DOHH2 (cell line): ENCODE data around the gene ENTPD1.

ENCODE experiments used
- H3F3A ChIP-seq: fragments of 200-600 bp; sonication (generic), shearing (Covaris generic); 2 replicates; pipeline ENCODE4 v1.6.0; 2016; ENCODE audit warnings: antibody characterized with exemption, mild to moderate bottlenecking; ENCODE audit not compliant: control insufficient read depth, insufficient read depth
- H3K27ac ChIP-seq: fragments of 200-600 bp; sonication (generic); 2 replicates; pipeline ENCODE4 v1.5.1; 2014; ENCODE audit warnings: low read depth, mild to moderate bottlenecking, low read length, moderate library complexity
- H3K27me3 ChIP-seq: fragments of 200-600 bp; sonication (generic); 2 replicates; pipeline ENCODE4 v1.6.1; 2014; ENCODE audit warnings: mild to moderate bottlenecking, low read length, mixed read lengths; ENCODE audit not compliant: control insufficient read depth
- H3K36me3 ChIP-seq: fragments of 200-600 bp; sonication (generic); 2 replicates; pipeline ENCODE4 v1.6.1; 2014; ENCODE audit warnings: mild to moderate bottlenecking, low read length, moderate library complexity, mixed read lengths; ENCODE audit not compliant: control insufficient read depth
- H3K4me1 ChIP-seq: fragments of 200-600 bp; sonication (generic); 2 replicates; pipeline ENCODE4 v1.6.1; 2014; ENCODE audit warnings: mild to moderate bottlenecking, low read length, mixed read lengths; ENCODE audit not compliant: control insufficient read depth
- H3K4me2 ChIP-seq: fragments of 200-600 bp; sonication (generic); 2 replicates; pipeline ENCODE4 v1.6.0; 2014; ENCODE audit warnings: mild to moderate bottlenecking, low read length, moderate library complexity
- H3K4me3 ChIP-seq: fragments of 200-600 bp; sonication (generic); 2 replicates; pipeline ENCODE4 v1.5.1; 2014; ENCODE audit warnings: mild to moderate bottlenecking, low read length, mixed read lengths
- H3K79me2 ChIP-seq: fragments of 200-600 bp; sonication (generic); 2 replicates; pipeline ENCODE4 v1.6.1; 2014; ENCODE audit warnings: mild to moderate bottlenecking, low read length, mixed read lengths; ENCODE audit not compliant: control insufficient read depth
- H3K9me2 ChIP-seq: fragments of 200-600 bp; sonication (generic); replicated peaks from 2 replicates; pipeline ENCODE4 v1.6.1; 2014; ENCODE audit warnings: mild to moderate bottlenecking, low read length, mixed read lengths; ENCODE audit not compliant: control insufficient read depth
- H3K9me3 ChIP-seq: fragments of 200-600 bp; sonication (generic); 2 replicates; pipeline ENCODE4 v1.6.1; 2014; ENCODE audit warnings: antibody characterized with exemption, low read length, mixed read lengths; ENCODE audit not compliant: control insufficient read depth, insufficient read depth
- H4K20me1 ChIP-seq: fragments of 200-600 bp; sonication (generic); 2 replicates; pipeline ENCODE4 v1.6.0; 2014; ENCODE audit warnings: low read depth, mild to moderate bottlenecking, antibody characterized with exemption, low read length, moderate library complexity; ENCODE audit not compliant: control insufficient read depth, insufficient read depth
- EZH2phosphoT487 ChIP-seq: fragments of 200-600 bp; sonication (generic); IDR thresholded peaks from 2 replicates; pipeline ENCODE4 v1.6.1; 2017; ENCODE audit warnings: borderline replicate concordance, mild to moderate bottlenecking, antibody characterized with exemption, low read length, moderate library complexity, mixed read lengths
- TF ChIP-seq, protein P1 (sequence below): fragments of 200-600 bp; sonication (generic); IDR thresholded peaks from one replicate; pipeline ENCODE4 v1.5.1; 2014; ENCODE audit warnings: antibody characterized with exemption, mild to moderate bottlenecking, low read depth, low read length; ENCODE audit not compliant: poor library complexity, severe bottlenecking

ENTPD1 gene

DNA sequence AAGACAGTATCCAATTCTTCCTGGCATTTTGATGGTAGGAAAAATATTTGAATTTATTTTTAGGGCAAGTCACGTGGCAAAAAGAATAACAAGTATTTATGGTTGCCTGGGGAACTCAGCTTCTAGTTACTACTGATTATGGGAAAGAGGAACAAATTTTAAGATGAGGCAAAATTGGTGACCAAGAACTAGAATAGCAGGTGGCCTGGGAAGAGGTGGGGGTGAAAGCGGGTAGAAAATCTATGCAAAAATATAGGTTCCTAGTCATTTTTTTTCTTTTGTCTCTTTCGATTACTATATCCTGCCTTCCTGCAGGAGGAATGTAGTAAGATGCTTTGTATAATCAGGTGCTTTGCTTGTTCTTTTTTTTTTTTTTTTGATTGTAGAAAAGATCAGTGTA is 27.8 kb downstream of the ENTPD1 start:
- no peak for TF ChIP-seq EZH2phosphoT487
- TF ChIP-seq, protein P1, sequence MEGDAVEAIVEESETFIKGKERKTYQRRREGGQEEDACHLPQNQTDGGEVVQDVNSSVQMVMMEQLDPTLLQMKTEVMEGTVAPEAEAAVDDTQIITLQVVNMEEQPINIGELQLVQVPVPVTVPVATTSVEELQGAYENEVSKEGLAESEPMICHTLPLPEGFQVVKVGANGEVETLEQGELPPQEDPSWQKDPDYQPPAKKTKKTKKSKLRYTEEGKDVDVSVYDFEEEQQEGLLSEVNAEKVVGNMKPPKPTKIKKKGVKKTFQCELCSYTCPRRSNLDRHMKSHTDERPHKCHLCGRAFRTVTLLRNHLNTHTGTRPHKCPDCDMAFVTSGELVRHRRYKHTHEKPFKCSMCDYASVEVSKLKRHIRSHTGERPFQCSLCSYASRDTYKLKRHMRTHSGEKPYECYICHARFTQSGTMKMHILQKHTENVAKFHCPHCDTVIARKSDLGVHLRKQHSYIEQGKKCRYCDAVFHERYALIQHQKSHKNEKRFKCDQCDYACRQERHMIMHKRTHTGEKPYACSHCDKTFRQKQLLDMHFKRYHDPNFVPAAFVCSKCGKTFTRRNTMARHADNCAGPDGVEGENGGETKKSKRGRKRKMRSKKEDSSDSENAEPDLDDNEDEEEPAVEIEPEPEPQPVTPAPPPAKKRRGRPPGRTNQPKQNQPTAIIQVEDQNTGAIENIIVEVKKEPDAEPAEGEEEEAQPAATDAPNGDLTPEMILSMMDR = no peak
- Histone ChIP-seq H3K9me3 (no peaks in the 10 kb centered on the region), H3K36me3 (no peaks in the 10 kb centered on the region), H3K79me2 (no peaks in the 10 kb centered on the region), H3K9me2 (no peaks in the 10 kb centered on the region), H3K4me3 (no peak overlapping the region), H3K4me2 (peak overlapping the region; percentile 17; the same call in 1 of the 2 replicates), H3F3A (no peaks in the 10 kb centered on the region), H3K4me1 (peaks cover 51% of the 10 kb centered on the region), H3K27me3 (no peaks in the 10 kb centered on the region), H4K20me1 (no peaks in the 10 kb centered on the region), H3K27ac (no peak overlapping the region)

DNA sequence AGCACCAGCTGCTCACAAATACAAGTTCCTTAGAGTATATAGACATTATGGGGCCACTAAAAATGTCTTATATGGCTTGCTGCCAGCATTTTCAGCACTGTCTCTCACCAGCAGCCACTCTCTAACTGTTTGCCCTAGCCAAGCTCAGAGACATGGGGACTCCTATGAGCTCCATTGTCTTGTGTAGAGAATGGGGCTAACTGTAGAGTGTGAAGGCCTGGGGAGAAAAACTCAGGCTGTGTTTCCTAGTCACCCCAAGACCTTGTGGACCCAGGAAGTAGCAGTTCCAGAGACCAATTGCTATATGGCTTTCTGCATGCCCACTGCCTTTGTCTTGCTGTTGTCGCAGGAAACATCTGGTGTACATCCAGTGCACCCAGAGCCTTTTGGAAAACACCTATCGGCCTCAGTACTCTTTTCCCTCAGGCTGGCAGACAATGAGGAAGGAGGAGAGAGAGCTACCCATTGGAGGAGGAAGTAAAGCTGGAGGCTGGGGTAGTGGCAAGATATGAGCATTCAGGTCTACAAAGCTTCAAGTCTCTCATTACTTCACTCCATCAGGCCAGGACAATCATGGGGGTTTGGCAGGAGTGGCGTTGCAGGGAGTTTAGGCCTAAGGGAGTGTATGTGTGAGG is 28.4 kb downstream of the ENTPD1 start:
- Histone ChIP-seq H3K4me1 (peaks cover 51% of the 10 kb centered on the region), H3K79me2 (no peaks in the 10 kb centered on the region), H3K4me3 (no peak overlapping the region), H3K36me3 (no peaks in the 10 kb centered on the region), H3K9me3 (no peaks in the 10 kb centered on the region), H3K27ac (no peak overlapping the region), H4K20me1 (no peaks in the 10 kb centered on the region), H3K27me3 (no peaks in the 10 kb centered on the region), H3F3A (no peaks in the 10 kb centered on the region), H3K4me2 (peak overlapping the region; percentile 17), H3K9me2 (no peaks in the 10 kb centered on the region)
- TF ChIP-seq EZH2phosphoT487 = no peak
- TF ChIP-seq, protein P1 = no peak

DNA sequence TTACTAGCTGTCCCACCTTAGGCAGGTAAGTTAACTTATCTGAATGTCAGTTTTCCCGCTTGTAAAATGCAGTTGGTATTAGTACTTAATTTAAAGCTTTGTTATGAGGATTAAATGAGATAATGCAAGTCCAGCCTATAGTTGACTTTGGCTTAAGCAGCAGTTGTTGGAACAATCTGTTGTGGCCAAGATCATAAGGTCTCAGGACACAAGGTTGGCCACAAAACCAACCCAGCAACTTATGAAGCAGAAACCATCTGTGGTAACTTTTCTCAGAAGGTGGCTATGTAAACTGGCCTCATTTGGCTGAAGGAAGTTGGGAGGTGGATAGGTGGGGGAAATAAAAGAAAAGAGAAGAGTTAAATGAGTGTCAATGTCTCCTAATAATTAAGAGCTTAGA is 29.4 kb downstream of the ENTPD1 start:
- Histone ChIP-seq H3K36me3 (no peaks in the 10 kb centered on the region), H3F3A (no peaks in the 10 kb centered on the region), H3K27me3 (no peaks in the 10 kb centered on the region), H3K79me2 (no peaks in the 10 kb centered on the region), H4K20me1 (no peaks in the 10 kb centered on the region), H3K4me1 (peaks cover 51% of the 10 kb centered on the region), H3K9me3 (no peaks in the 10 kb centered on the region), H3K4me2 (no peak overlapping the region), H3K4me3 (no peak overlapping the region), H3K9me2 (no peaks in the 10 kb centered on the region), H3K27ac (no peak overlapping the region)
- no peak for TF ChIP-seq EZH2phosphoT487

DNA sequence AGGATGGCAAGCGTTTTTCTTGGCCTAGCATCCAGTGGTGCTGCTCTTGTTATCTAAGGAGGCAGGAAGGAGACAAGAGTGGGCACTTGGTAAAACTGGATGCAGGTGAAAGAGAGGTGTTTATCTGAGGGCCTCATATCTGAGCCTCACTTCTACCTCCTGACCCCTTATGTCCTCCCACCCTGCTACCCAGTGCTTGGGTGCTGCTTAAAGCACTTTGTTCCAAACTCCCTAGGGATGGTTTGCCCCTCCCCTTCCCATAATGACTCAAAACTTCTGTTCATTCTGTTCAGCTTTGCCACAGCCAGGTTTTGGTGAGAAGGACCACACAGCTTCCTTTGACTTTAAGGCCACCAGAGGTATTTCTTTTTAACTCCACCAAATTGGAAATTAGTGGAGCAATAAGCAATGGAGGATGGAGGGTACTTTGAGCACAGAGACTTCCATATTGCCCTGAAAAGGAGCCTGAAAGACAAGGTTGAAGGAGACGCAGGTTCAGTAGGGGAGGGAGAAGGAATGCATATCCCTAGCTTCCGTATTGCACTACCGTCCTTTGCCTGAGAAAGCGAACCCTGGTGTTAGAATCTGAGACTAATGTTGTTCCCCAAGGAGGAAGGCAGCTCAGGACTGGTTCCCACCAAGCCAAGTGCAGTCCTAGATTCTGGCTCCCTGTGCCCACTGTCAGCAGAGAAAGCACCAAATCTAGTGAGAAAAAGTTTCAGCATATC is 30.1 kb downstream of the ENTPD1 start:
- H3K4me1 ChIP-seq = peaks cover 52% of the 10 kb centered on the region
- no peaks in the 10 kb centered on the region for H3F3A ChIP-seq
- no peaks in the 10 kb centered on the region for H3K9me2 ChIP-seq
- no peaks in the 10 kb centered on the region for H3K79me2 ChIP-seq
- no peak overlapping the region for H3K4me2 ChIP-seq
- no peaks in the 10 kb centered on the region for H3K9me3 ChIP-seq
- no peaks in the 10 kb centered on the region for H3K27me3 ChIP-seq
- no peak overlapping the region for H3K4me3 ChIP-seq
- no peak for TF ChIP-seq EZH2phosphoT487
- TF ChIP-seq, protein P1 = no peak
- no peaks in the 10 kb centered on the region for H3K36me3 ChIP-seq
- H3K27ac ChIP-seq = no peak overlapping the region
- H4K20me1 ChIP-seq = no peaks in the 10 kb centered on the region
